Measurements from ENCODE around the gene GRAMD1B.

GRAMD1B gene

GRCh38 chr11:123491241-123491640 lies 61.2 kb downstream of the GRAMD1B start:
- no peak for DNase-seq (ENCODE audit: low read depth)
- H3K4me3 ChIP-seq (ENCODE audit: low read depth, low read length) = no peak overlapping the region
- TF ChIP-seq MAX (IDR thresholded peaks at IDR 0.05; ENCODE audit: low read depth, low read length) (no peak), CTCF (IDR thresholded peaks at IDR 0.05; ENCODE audit: low read depth, low read length) (no peak), MYC (IDR thresholded peaks at IDR 0.05; ENCODE audit: low read depth, low read length) (no peak), POLR2A (IDR thresholded peaks at IDR 0.05; ENCODE audit: extremely low read depth, insufficient read length) (no peak)

- no peak overlapping the region for H3K4me3 ChIP-seq (ENCODE audit: low read depth, low read length)
- no peak for TF ChIP-seq CTCF (IDR thresholded peaks at IDR 0.05; ENCODE audit: low read depth, low read length)
- no peak for TF ChIP-seq MAX (IDR thresholded peaks at IDR 0.05; ENCODE audit: low read depth, low read length)
- TF ChIP-seq MYC (IDR thresholded peaks at IDR 0.05; ENCODE audit: low read depth, low read length) = no peak
- TF ChIP-seq POLR2A (IDR thresholded peaks at IDR 0.05; ENCODE audit: extremely low read depth, insufficient read length) = no peak
- no peak for DNase-seq (ENCODE audit: low read depth)
Observed at GRCh38 chr11:123493349-123494063, 63.4 kb downstream of the GRAMD1B start.

GRCh38 chr11:123494195-123495050 lies 64.4 kb downstream of the GRAMD1B start:
- TF ChIP-seq MAX (IDR thresholded peaks at IDR 0.05; ENCODE audit: low read depth, low read length) = no peak
- DNase-seq (ENCODE audit: low read depth) = no peak
- H3K4me3 ChIP-seq (ENCODE audit: low read depth, low read length) = no peak overlapping the region

- peak; percentile 63 for DNase-seq (ENCODE audit: low read depth)
- no peak overlapping the region for H3K4me3 ChIP-seq (ENCODE audit: low read depth, low read length)
Observed at GRCh38 chr11:123504401-123504800, 74.3 kb downstream of the GRAMD1B start.

GRCh38 chr11:123505546-123506299 lies 75.7 kb downstream of the GRAMD1B start:
- no peak for DNase-seq (ENCODE audit: low read depth)

More at GRCh38 chr11:123504401-123504800, 74.3 kb downstream of the GRAMD1B start:
- no peak for TF ChIP-seq CTCF (IDR thresholded peaks at IDR 0.05; ENCODE audit: low read depth, low read length)
- no peak for TF ChIP-seq MAX (IDR thresholded peaks at IDR 0.05; ENCODE audit: low read depth, low read length)
- TF ChIP-seq MYC (IDR thresholded peaks at IDR 0.05; ENCODE audit: low read depth, low read length) = no peak
- TF ChIP-seq POLR2A (IDR thresholded peaks at IDR 0.05; ENCODE audit: extremely low read depth, insufficient read length) = no peak

More at GRCh38 chr11:123505546-123506299, 75.7 kb downstream of the GRAMD1B start:
- TF ChIP-seq MAX (IDR thresholded peaks at IDR 0.05; ENCODE audit: low read depth, low read length) = no peak
- TF ChIP-seq POLR2A (IDR thresholded peaks at IDR 0.05; ENCODE audit: extremely low read depth, insufficient read length) = no peak
- no peak for TF ChIP-seq MYC (IDR thresholded peaks at IDR 0.05; ENCODE audit: low read depth, low read length)
- TF ChIP-seq CTCF (IDR thresholded peaks at IDR 0.05; ENCODE audit: low read depth, low read length) = no peak
- no peak overlapping the region for H3K4me3 ChIP-seq (ENCODE audit: low read depth, low read length)
